Measurements from ENCODE around the gene TUBB4B.
"Not testable (repeated sequence)": the region's sequence is repeated elsewhere in the genome, so short reads cannot be mapped to it uniquely, and the experiment has no call there.

The TUBB4B gene

GRCh38 chr9:137253717-137254623 lies 12.9 kb downstream of the TUBB4B start:
- no peak for DNase-seq

DNA sequence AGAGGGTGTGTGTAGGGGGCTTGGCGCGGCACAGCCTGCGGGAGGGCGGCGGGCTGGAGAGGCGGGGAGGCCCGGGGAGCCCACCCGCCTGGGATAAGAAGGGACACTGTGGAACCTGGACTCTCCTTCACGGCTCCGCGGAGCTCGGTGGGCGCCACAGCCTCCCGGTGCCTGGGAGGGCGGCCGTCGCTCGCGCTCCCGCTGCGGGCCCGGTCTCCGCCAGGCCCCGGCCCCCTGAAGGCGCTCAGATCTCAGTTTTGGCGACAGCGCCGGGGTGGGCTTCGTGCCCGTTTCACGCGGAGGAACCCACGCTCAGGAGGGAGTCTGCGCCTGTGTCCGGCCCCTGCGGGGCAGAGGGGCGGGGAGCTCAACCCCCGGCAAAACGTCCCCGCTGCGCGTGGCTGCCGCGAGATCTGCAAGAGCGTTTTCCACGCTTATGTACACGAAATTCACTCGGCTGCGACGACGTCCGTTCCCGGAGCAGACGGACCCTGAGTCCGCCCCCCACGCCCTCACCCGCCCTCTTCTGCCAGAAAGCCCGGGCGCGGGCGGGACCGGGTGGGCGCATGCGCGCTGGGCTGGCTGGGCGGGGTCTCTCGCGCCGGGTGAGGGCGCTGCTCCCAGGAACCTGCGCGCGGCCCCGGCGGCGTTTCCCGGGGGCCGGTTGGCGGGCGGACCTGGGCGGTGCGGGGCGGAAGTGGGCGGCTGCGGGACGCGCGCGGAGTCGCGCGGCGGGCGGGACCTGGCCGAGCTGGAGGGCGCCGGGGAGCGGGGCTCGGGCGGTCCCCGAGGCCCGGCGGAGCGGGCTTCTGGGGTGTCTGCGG lies 13.7 kb downstream of the TUBB4B start, which contains the start of gene NELFB:
Gene NELFB, plus strand, starts transcription at position 704 of the 824 bp plus-strand sequence.
- peak; percentile 99 for DNase-seq

GRCh38 chr9:137255448-137256114 lies 14.5 kb downstream of the TUBB4B start:
- DNase-seq, result no peak

GRCh38 chr9:137256362-137256761 lies 15.3 kb downstream of the TUBB4B start:
- DNase-seq, result no peak

GRCh38 chr9:137256856-137257255 lies 15.8 kb downstream of the TUBB4B start:
- no peak for DNase-seq

- not testable (repeated sequence) for DNase-seq
Observed at GRCh38 chr9:137262173-137262908, 21.3 kb downstream of the TUBB4B start.

GRCh38 chr9:137262909-137263285 lies 21.8 kb downstream of the TUBB4B start:
- no peak for DNase-seq

DNA sequence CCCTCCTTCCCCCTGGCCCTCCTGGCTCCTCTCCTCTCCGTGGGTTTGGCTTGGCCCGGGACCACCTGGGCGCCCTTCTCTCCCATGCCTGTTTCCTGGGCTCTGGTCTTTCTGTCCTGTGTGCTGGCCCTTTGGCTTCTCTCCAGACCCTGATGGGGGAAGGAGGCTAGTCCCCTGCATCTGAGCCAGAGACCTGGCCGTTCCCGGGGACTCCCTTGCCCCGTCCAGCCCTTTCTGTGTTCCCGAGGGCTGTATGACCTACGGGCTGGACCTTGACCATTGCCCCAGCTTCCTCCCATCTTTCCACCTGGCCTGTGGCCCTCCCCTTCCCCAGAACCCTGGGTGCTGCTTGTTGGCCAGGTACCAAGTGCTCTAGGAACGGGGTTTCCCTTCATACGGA lies 22.4 kb downstream of the TUBB4B start:
- no peak for DNase-seq

DNA sequence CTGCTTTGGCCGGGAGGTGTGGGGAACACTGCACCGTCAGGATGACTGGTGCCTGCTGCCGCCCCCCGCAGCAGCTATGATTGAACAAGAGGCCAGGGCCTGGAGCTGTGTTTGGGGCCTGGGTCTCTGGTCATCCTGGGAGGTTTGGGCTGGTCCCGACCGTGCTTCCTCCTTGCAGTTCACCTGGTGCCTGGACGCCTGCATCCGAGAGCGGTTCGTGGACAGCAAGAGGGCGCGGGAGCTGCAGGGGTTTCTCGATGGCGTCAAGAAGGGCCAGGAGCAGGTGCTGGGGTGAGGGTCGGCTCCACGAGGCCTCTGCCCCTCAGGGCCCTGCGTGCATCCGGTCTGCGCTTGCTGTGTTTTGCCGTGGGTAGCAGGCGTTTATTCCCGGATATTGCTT lies 23.0 kb downstream of the TUBB4B start:
- no peak for DNase-seq

DNA sequence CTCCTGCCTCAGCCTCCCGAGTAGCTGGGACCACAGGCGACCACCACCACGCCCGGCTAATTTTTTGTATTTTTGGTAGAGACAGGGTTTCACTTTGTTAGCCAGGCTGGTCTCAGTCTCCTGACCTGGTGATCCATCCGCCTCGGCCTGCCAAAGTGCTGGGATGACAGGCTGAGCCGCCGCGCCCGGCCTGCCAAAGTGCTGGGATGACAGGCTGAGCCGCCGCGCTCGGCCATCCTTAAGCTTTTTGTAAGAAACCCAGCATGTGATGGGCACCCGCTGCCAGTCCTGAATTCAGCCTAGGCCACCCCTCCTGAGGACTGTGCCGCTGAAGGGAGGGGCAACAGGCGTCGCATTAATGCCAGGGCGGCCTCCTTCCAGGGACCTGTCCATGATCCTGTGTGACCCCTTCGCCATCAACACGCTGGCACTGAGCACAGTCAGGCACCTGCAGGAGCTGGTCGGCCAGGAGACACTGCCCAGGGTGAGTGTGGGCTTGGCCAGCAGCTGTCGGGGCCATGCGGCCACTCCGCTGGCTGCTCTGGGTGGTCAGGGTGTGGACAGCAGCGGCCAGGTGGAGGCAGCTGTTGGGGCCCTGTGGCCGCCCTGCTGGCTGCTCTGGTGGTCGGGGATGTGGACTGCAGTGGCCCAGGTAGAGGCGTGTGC lies 24.5 kb downstream of the TUBB4B start:
- no peak for DNase-seq

DNA sequence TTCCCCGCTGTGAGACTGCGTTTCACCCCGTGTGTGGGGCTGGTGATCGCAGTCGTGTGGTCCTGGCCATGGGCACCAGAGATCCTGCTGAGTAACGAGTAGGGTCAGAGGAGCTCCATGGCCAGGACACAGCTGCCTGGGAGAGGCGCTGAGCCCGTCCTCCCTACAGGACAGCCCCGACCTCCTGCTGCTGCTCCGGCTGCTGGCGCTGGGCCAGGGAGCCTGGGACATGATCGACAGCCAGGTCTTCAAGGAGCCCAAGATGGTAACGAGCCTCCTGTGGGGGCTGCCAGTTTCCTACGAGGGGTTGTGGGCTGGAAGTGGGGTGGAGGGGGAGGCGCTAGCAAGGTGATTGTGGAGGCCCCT lies 25.1 kb downstream of the TUBB4B start:
- DNase-seq, result no peak

DNA sequence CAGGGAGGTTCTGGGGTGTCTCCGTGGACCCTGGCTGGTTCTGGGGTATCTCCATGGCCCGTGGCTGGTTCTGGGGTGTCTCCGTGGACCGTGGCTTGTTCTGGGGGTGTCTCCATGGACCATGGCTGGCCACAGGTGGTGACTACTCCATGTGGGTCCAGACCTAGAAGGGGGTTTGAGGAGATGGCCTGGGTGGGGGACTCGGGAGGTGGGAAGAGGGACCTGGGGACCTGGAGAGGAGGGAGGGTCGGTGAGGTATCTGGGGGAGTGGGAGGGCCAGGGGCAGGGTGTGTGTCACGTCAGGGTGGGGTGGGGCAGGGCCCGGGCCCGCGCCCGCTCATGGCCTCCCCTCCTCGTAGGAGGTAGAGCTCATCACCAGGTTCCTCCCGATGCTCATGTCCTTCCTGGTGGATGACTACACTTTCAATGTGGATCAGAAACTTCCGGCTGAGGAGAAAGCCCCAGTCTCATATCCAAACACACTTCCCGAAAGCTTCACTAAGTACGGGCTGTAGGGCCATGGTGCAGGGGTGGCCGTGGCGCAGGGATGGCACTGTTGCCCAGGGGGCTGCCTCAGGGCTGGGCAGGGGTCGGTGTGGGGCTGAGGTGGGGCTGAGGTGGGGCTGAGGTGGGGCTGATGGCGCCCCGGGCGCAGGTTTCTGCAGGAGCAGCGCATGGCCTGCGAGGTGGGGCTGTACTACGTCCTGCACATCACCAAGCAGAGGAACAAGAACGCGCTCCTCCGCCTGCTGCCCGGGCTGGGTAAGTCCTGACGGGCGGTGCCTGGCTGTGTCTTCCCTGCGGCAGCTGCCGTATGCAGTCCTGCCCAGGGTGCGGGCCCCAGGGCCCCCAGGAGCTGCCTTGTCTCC lies 25.7 kb downstream of the TUBB4B start:
- no peak for DNase-seq

- DNase-seq, result no peak
Observed at GRCh38 chr9:137267933-137268355, 26.9 kb downstream of the TUBB4B start.

GRCh38 chr9:137268538-137269201 lies 27.6 kb downstream of the TUBB4B start:
- DNase-seq, result no peak

DNA sequence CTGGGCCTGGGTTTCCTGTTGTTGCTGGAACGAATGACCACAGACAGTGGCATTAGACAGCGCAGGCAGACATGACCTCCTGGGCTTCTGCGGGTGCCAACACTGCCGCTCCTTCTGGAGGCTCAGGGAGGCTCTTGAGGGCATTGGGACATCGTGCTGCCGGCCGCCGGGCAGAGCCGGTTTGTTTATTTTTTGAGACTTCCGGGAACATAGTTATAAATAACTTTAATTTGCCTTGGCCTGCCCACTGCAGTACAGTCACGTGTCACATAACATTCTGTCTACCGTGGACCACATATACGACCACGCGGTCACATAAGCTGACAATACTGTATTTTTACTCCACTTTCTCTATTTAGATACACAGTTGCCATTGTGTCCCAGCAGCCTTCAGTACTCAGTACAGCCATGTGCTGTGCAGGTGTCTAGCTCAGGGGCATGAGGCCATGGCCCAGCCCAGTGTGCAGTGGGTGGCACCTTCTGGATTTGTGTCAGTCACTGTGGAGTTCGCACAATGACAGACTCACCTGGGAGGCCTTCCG lies 28.2 kb downstream of the TUBB4B start:
- no peak for DNase-seq

- no peak for DNase-seq
Observed at GRCh38 chr9:137270929-137271695, 30.0 kb downstream of the TUBB4B start.

- DNase-seq, result no peak
Observed at GRCh38 chr9:137271696-137272076, 30.6 kb downstream of the TUBB4B start.

GRCh38 chr9:137272241-137273094 lies 31.4 kb downstream of the TUBB4B start:
- no peak for DNase-seq
